GM18507 (cell line): Measurements from ENCODE around the gene SPANXN2.
"Not testable (repeated sequence)": the region's sequence is repeated elsewhere in the genome, so short reads cannot be mapped to it uniquely, and the experiment has no call there.

Experiments used
- DNase-seq: peaks from one replicate; pipeline ENCODE4 v3.0.0; 2011; ENCODE audit warnings: low read depth; ENCODE audit not compliant: insufficient read length; ENCODE audit errors: extremely low spot score
- FAIRE-seq: peaks from 2 replicates; lab custom pipeline; 2011; peaks lifted over from hg19 to GRCh38; lab: Jason Lieb, UNC

Gene SPANXN2, protein sequence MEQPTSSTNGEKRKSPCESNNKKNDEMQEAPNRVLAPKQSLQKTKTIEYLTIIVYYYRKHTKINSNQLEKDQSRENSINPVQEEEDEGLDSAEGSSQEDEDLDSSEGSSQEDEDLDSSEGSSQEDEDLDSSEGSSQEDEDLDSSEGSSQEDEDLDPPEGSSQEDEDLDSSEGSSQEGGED

DNA sequence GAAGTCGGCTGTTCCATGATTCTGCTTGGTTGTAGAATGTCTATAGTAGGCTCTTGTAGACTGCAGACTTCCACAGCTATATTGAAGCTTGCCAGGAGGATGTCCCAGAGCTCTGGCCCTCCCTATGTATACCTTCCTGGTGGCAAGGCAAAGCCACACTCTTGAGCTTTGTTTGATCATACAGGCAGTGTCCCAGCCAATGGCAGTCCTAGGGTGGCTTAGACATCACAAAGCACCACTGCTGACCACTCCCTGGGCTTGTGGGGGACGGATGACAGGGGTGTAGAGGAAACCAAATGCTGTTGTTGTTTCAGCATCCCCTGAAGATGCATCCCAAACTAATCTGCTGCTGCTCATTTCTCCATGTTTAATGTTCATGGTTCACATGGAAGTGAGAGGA lies at the start of gene SPANXN2:
Gene SPANXN2, minus strand, starts transcription at position 101 of the 400 bp plus-strand sequence. Its CDS starts 84 bp downstream, at position 17.
- FAIRE-seq, DNase-seq: not testable (repeated sequence)

DNA sequence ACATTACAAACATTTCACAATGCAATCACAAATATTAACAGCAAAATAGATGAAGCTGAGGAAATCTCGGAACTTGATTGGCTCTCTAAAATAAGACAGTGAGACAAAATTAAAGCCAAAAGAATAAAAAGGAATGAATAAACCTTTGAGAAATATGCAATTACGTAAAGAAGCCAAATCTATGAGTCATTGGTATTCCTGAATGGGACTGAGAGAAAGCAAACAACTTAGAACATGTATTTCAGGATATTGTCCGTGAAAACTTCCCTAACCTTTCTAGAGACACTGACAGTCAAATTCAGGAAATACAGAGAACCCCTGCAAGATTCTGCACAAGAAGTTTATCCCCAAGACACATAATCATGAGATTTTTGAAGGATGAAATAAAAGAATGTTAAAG lies 48.4 kb upstream of the SPANXN2 start:
- FAIRE-seq, result no peak
- no peak for DNase-seq

DNA sequence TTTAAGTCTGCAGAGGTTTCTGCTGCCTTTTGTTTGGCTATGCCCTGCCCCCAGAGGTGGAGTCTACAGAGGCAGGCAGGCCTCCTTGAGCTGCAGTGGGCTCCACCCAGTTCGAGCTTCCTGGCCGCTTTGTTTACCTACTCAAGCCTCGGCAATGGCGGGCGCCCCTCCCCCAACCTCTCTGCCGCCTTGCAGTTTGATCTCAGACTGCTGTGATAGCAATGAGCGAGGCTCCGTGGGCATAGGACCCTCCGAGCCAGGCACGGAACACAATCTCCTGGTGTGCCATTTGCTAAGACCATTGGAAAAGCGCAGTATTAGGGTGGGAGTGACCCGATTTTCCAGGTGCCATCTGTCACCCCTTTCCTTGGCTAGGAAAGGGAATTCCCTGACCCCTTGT lies 47.2 kb upstream of the SPANXN2 start:
- not testable (repeated sequence) for FAIRE-seq, DNase-seq

DNA sequence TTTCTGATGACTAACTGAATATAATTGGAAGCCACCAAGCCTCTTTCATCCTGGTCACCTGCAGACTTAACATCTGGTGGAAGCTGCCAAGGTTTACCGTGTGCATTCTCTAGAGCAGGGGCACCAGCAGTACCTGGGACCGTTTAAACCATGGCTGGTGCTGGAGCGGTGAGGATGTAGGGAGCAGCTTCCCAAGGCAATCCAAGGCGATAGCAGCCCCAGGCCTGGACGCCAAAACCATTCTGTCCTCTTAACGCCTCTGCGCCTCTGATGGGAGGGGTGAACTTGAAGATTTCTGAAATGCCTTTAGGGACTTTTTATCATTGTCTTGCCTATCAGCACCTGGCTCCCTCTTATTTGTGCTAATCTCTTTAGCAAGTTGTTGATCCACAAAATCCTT lies 37.3 kb upstream of the SPANXN2 start:
- DNase-seq (no peak), FAIRE-seq (no peak)

DNA sequence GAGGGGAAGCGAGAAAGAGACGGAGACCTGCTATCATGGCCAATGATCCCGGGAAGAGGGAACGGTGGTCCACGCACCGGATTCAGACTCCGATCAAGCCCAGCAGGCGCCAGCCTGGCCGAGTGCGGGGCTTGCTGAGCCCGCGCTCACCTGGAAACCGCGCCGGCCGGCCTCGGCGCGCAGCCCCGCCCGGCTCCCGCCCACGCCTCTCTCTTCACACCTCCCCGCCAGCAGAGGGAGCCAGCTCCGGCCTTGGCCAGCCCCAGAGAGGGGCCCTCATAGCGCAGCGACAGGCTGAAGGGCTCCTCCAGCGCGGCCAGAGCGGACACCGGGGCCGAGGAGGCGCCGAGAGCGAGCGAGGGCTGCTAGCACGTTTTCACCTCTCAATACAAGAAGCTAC lies 36.8 kb upstream of the SPANXN2 start:
- no peak for FAIRE-seq

DNA sequence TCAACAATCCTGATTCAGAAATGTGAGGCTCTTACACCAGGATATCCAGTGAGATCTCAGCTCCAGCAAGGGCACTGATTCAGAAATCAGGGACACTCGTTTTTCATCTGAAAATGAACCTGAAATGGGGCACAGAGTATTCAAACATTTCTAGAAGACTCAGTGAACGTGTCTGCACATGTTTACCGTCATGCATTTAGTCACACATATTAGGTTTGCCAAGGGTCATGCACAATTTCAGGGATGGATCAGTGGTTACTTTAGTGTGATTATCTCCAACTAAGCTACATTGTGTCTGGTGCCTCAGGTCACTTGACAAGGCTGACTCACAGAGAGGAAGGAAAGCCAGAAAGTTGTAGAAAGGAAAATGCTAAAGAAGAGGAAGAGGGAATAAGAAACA lies 33.6 kb upstream of the SPANXN2 start:
- DNase-seq (no peak), FAIRE-seq (no peak)

More for the DNA sequence above, 36.8 kb upstream of the SPANXN2 start:
- DNase-seq, result no peak

DNA sequence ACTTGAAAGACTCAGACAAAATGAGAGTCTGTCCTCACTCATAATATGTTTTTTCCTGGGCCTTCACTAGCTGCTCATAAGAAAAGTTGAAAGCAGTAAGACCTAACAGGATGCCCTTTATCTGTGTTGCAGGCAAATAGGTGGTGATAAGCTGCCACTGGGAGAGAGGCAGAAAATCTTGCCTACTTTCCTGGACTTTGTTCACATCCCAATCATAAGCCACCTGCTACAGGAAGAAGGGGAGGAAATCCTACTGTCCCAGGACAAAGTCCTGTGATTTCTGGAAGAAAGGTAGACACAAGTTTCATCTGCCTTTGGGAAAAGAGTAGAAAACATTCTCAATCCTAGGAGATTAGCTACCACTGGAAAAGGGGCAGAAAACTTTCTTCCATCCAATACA lies 13.3 kb upstream of the SPANXN2 start:
- DNase-seq, result no peak
- no peak for FAIRE-seq

DNA sequence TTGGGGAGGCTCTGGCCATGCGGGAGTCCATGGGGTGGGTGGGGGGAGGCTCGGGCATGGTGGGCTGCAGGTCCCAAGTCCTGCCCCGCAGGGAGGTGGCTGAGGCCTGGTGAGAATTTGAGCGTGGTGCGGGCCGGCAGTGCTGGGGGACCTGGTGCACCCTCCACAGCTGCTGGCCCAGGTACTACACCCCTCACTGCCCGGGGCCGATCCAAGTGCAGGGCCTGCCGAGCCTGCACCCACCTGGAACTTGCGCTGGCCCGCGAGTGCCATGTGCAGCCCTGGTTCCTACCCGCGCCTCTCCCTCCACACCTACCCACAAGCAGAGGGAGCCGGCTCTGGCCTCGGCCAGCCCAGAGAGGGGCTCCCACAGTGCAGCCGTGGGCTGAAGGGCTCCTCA lies 5.7 kb upstream of the SPANXN2 start:
- no peak for DNase-seq
- FAIRE-seq, result no peak

DNA sequence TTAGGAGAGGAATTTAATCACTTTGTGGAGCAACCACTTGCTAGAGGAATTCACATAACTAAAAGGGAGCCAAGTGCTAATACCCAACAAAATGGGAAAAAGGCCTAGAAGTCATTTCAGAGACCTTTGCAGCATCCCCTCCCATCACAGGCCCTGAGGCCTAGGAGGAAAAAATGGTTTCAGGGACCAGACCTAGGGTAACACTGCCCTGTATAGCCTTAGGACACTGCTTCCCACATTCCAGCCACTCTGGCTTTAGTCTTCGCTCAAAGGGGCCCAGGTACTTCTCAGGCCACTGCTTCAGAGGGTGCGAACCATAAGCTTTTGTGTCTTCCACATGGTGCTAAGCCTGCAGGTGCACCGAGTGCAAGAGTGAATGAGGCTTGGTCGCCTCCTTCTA lies 19.1 kb downstream of the SPANXN2 start:
- DNase-seq, result no peak
- FAIRE-seq, result no peak

DNA sequence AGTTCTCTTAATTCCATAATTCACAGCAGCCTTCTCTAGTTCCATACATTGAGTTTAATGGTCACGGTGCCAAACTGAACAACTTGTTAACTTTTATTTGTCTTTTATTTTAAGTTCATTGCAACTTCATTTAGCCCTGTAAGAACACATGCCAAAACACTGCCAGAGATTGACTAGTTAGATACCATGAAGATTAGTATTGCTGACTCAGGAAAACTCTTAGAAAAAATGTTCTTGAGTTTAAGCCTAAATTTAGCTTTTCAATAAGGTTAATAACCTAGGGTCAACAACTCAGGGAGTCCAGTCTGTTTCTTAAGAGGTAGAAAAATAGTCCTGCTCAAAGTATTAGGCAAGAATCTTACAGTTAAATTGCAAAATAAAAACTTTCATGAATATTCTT lies 25.7 kb downstream of the SPANXN2 start:
- DNase-seq (no peak), FAIRE-seq (no peak)

DNA sequence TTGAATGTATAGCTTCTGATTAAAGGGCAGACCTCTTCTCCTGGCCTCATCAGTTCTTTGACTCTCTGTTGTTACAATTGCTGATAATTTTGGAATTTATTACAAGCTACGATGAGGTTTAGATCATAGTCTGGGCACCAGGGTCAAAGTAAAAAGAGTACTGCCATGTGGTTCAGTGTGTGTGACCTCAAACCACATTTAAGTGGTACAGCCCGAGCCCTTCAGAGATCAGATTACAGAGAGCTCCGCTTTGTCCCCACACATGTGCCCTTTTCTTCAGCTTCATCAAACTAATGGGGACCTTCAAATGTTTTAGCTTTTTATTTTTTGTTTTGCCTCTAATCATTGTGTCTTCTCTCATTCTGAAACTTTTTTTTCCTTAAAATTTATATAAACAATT lies 37.1 kb downstream of the SPANXN2 start:
- FAIRE-seq (no peak), DNase-seq (no peak)

DNA sequence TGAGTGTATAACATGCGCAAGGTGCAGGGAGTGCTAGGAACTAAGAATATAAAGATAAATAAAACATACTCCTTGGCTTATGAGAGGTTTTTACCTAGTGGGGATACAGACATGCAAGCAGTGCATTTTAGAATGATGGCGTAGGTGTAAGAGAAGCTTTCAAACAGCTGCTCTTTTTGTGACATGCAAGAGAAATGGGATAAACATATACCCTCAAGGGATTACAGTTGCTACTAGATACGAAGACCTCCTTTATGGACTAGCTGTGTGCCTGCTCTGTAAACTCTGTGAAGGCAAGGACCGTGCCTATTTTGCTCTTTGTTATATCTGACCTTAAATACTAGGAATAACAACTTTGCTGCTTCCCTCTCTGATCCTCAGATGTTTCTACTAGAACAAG lies 45.6 kb downstream of the SPANXN2 start:
- FAIRE-seq, result no peak

DNA sequence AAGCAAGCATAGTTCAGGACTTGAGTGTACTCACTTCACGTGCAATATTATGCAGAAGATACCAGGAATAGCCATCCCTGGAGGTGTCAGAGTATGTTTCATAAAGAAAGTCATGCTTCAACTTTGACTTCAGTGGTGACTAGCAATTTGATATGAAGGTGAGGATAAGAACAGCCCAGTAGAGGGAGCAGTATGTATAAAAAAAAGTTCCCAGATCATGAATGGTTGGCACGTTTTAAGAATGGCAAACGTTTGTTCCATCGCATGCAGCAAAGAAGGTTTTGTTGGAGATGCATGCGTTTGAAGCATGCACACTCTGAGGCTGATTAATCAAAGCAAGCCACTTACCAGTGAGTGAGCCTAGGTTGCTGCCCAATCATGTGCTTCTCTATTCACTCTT lies 51.2 kb downstream of the SPANXN2 start:
- FAIRE-seq, result no peak
- DNase-seq, result no peak

More for the DNA sequence above, 45.6 kb downstream of the SPANXN2 start:
- DNase-seq, result no peak

DNA sequence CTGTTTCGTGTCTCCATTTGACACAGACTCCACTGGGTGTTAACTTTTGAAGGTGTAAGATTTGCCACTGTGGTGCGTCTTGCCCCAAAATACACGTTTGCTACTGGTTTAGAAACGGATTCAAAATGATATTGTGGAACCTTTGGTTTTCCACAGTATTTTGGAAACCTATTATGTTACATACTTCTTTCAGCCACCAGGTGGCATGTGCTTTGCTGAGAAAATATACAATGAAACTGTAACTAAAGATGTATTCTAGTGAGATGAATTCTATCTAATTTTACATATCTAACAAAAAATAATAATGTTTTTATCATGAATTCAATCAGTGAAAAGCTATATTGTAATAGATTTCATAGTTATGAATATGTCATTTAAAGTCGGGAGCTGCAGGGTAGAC lies 56.2 kb downstream of the SPANXN2 start:
- DNase-seq (no peak), FAIRE-seq (no peak)

DNA sequence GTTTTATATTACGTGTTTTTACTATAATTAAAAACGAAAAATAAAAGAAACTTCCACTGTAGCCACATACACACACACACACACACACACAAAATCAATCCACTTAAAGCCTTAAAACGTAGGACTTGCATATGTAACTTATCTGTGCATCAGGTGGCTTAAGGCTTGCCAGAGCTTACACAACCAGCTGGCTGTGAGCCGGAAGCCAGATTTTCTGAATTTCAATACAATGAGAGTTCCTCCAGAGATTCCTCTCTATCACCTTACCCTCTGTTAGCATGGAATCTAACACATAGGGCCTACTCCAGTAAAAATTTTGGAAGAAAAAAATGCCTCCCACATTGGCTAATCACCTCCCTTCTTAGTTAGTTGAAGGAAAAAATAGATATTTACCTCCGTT lies 56.8 kb downstream of the SPANXN2 start:
- FAIRE-seq (no peak), DNase-seq (no peak)
